AG20443 (cell line): ENCODE results near the gene PTPRN2.
"Not testable (repeated sequence)": the region's sequence is repeated elsewhere in the genome, so short reads cannot be mapped to it uniquely, and the experiment has no call there.

Experiments used
- DNase-seq: peaks from one replicate; pipeline ENCODE4 v3.0.0; 2012; ENCODE audit warnings: low spot score, mixed read lengths

PTPRN2 gene

DNA sequence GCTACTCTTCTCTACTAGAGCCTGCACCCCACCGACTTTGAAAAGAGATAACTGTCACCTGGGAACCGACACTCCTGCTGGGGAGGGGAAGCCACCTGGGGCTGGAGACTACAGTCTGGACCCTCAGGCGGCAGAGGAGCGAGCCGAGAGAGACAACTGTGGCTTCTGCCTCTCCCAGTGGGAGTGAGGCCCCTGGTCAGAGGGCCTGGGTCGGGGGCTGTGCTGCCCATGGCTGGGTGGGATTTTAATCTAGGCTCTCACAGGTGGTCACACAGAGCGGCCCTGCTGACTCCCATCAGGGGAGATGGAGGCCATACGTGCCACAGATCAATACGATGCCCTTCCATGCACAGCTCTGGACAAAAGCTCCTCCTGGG is 878.7 kb downstream of the PTPRN2 start:
- DNase-seq = no peak

DNA sequence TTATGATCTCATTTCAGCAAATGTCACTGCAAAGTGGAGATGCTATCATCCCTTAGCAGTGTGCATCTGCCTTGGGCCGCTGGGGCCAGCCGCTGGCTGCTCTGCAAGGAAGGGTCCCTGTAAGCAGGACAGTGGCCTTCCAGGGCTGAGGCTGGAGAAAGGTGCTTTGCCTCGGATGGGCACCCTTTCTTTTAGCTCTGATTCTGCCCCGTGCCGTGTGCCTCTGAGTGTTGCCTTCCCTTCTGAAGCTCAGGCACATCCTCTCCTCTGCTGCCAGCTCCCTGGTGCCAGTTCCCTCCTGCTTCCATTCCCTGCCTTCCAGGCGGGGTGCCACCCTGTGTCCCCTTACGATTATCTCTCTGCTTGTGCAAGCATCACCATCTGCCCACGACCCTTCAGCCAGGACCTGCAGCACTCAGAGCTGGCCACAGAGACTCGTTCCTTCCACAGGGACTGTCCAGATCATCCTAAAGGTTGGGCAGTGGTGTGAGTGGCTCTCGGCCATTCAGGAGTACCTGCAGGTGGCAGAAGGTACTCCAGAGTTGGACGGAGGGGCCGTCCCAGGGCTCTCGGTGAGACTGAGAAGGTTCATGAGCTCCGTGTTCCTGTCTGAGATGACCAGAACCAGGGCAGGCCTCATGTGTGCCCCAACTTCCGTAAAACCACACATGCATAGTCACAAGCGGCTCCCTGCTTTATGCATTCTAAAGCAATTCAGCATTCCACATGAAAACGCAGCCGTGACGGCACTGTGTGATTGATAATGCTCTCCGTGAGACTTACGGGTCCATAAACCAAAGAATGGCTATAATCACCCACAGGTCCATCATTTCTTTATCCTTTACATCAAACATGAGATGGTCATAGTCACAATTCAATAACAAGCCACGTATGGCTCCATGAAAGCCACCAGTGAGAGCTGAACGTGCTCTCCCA is 879.4 kb downstream of the PTPRN2 start:
- no peak for DNase-seq

DNA sequence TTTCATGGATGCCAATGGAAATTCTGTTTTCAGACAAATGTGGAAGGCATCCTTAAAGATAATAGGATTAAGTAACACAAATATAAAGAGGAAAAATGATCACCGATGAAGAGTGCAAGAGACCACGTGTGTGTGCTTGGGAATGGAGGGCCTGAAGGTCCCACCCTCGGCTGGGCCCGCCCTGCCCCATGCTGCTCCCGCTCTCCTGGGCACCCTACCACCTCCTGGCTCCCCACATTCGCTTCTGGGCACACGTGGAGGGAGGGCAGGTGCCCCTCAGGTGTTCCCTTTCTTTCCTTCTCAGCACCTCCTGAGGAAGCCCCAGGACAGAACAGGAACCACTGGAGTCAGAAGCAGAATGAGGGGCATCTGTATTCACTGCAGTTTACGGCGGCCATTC is 883.3 kb downstream of the PTPRN2 start:
- DNase-seq = no peak

DNA sequence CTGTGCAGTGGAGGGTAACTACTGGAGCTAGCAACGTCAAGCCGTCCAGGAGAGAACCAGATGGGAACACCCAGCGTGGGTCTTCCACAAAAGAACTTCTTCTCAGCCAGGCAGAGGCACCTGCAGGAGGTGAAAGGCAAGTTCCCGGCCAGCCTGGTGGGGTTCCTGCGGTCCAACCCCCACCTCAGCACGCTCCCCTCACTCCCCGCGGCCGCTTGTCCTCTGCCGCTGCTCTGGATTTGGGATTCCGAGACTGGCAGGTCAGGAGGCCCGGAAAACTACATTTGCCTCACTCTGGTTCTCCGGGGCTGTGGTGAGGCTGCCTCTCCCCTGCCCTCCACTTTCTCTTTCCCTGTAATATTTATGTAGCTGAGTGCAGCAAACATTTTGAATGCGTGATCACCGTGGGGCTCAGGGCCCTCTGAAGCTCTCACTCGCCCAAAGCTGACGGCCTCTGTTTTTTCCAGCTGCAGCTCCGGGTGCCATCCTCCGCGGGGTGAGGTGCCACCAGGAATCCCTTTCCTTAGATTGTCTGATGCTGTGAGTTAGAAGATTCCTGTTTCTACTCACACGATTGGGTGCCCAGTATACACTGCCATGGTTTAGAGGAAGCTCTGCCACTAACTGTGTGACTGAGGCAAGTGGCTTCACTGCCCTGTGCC is 884.0 kb downstream of the PTPRN2 start:
- DNase-seq = no peak

DNA sequence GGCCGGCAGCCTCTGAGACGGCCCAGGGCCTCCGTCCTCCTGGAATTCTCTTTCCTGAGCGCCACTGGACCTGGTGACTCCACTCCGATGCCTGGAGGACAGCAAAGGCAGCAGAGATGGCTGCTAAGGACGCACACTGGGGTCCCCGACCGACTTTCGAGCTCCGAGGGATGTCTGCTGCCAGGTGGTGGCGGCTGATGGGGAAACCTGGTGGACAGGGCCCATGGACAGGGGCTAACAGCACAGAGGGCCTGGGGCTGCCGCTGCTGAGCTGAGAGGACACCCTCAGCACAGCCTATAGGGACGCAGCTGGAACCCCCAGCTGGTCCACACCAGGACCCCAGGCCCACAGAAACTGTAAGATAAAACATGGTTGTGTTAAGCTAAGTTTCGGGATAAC is 884.5 kb downstream of the PTPRN2 start:
- no peak for DNase-seq

DNA sequence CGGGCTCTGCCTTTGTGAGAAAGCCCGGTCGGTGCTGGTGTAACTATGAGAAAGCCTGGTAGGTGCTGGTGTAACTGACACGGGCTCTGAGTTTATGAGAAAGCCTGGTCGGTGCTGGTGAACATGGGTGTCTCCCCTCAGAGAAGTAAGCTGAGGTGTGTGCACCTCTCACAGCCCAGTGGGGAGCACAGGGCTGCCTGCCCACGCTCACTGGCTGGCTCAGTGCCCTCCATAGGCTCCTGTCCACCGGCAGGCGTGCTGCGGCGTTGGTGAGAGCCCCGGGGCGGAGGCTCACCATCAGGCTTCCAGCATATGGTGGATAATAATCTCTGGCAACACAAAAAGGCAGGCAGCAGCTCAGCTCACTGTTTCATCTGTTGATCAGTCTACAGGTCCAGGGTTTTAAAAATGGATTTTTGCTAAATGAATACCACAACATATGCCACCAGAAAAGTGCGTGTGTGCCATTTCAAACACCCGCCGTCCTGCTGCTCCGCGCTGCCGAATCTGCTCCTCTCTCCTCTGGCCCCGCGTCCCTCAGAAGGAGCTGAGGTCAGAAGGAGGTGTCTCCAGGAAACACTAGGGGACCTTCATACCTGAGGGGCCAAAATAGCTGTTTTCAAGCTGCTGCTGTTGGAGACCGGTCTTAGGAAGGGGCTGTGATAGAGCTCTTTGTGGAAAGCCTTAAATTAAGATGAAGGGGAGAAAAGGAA is 885.2 kb downstream of the PTPRN2 start:
- DNase-seq = no peak

DNA sequence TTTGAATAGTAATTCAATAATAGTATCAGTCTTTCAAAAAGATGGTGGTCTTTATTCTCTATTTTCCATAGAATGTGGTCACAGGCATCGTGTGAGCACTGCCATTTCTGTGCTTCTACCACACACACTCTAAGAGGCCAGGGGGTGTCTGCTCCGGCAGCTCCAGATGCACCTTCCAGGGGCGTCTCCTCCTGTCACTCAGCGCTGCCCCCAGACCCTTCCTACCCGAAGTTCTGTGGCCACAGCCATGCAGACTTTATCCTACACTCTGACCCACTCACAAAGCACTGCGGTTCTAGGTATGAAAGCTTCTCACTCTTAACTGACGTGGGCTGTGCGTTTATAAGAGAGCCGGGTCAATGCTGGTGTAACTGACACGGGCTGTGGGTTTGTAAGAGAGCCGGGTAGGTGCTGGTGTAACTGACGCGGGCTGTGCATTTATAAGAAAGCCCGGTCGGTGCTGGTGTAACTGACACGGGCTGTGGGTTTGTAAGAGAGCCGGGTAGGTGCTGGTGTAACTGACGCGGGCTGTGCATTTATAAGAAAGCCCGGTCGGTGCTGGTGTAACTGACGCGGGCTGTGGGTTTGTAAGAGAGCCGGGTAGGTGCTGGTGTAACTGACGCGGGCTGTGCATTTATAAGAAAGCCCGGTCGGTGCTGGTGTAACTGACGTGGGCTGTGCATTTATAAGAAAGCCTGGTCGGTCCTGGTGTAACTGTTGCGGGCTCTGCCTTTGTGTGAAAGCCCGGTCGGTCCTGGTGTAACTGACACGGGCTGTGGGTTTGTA is 886.0 kb downstream of the PTPRN2 start:
- not testable (repeated sequence) for DNase-seq

DNA sequence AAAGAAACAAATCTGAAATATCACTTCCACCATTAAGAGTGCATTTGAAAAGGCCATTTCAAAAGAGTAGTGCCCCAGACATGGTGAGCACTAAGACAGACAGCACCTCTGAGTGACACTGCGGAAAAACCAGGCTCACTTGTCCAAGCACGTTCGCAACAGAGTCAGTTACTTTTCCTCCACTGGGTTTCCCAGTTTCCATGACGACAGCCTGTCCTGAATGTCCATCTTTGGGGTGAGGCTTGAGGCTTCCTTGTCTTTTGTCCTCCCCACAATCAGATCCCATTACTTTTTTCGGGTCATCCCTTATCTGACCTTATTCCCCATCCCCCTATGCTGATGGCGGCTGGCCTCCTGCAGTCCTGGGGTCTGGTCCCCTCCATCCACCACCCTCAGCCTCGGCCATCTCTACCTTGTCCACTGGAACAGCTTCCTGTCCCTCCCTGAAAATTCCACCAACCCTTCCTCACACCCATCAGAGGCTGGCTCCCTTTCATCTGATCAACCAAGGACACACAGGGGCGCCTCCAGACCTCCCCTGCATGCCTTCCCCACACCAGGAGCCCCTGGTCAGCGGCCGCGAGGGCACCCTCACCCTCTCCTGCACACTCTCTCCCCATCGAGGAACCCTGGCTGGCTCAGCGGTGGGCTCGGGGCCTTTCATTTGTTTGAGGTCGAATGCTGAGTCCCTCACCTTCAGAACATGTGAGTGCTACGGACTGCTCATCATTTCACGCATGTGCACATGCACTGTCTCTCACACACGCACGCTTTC is 887.2 kb downstream of the PTPRN2 start:
- DNase-seq = no peak

DNA sequence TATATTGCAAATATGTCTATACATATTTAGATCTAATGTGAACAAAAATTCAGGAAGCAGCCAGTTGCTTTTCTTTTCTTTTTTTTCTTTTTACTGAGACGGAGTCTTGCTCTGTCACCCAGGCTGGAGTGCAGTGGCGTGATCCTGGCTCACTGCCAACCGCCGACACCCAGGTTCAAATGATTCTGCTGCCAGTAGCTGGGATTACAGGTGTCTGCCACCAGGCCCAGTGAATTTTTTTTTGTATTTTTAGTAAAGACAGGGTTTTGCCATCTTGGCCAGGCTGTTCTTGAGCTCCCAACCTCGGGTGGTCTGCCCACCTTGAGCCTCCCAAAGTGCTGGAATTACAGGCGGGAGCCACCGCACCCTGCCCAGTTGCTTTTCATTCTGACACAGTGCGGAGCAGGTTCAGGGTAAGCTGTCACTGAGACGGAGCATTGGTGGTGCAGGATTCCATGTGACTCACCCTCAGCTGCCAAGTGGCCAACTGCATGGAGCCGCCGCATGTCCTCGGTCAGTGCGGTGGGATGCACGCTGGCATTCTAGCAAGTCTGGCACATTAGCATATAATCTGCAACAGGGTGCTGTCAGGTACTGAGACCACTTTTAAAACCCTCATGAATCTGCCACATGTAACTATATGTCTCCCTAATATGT is 888.1 kb downstream of the PTPRN2 start:
- no peak for DNase-seq

DNA sequence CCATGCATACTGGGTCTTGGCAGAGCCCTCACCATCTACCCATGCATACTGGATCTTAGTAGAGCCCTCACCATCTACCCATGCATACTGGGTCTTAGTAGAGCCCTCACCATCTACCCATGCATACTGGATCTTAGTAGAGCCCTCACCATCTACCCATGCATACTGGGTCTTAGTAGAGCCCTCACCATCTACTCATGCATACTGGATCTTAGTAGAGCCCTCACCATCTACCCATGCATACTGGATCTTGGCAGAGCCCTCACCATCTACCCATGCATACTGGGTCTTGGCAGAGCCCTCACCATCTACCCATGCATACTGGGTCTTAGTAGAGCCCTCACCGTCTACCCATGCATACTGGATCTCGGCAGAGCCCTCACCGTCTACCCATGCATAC is 890.3 kb downstream of the PTPRN2 start:
- DNase-seq = not testable (repeated sequence)

DNA sequence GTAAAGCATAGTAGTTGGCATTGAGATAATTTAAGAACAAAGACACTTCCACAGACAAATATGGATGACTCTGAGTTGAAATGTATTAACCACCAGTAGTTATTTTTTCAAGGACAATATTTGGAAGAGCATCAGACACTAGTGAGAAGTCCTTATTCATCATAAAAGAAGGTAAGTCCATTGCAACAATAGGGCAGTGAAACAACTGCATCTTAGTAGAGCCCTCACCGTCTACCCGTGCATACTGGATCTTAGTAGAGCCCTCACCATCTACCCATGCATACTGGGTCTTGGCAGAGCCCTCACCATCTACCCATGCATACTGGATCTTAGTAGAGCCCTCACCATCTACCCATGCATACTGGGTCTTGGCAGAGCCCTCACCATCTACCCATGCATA is 892.0 kb downstream of the PTPRN2 start:
- not testable (repeated sequence) for DNase-seq

DNA sequence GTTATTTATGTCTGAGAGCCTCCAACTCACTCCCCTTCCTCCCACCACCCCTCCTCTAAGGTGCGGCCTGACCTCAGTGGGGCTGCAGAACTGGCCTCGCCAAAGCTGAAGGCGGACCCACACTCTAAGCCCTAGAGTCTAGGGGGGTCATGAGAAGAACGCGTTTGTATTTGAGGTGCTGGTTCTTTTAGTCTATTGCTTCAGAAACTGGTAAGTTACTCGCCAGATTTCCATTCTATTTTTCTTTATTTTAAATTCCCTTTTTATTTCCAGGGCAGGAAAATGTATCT is 893.3 kb downstream of the PTPRN2 start:
- no peak for DNase-seq

DNA sequence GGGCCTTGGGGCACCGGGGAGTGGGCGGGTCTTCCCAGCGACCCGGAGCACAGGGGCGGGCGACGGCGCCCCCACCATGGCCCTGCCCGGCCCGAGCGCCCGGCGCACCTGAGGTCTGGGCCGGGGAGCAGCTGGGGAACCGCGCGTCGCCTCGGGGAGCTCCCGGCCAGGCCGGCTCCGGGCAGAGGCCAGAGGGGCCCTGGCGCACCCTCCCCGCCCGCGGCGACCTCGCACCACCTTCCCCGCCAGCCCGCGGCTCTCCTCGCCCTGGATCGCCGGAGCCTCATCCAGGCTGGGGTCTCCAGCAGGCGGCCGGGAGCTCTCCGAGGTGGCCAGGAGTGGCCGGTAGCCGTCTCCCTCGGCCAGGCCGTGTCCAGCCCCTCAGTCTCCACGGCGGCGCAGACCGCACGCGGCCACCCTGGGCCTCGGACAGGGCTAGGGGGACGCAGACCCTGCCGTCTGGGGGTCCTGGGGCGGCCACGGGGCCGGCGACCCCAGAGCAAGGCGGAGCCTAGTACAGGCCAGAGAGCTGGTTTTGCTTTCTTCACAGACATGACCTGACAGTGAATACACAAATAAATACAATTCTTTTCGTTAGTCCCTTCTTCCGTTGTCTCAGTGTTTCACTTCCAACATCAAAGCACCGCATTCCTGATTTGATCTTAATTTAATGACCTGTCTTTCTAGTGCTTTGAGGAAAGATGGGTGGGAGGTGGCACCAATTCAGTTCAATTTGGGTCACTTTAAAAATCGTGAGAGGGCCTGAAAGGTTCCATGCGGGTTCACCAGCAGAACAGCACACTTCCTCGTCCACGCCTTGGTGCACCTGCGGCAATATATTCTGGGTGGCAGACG is 893.9 kb downstream of the PTPRN2 start:
- no peak for DNase-seq

DNA sequence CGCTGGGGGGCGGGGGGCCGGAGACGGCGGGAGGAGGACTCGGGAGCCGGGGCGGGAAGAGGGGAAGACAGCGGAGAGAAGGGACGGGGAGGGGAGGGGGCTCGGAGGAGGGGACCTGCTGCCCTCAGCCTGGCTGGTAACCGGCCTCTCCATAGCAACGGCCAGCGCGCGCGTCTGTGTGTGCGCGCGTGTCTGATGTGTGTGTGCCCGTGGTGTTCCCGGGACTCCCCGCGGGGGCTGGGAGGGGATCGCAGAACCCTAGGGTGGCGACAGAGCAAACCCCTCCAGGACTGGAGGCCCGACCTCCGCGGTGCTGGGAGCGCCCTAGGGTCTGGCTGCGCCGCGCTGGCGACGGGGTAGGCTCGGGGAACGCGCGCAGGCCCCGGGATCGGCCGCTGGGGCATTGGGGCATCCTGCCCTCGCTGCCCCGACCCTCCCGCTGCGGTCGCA is 894.5 kb downstream of the PTPRN2 start:
- no peak for DNase-seq

DNA sequence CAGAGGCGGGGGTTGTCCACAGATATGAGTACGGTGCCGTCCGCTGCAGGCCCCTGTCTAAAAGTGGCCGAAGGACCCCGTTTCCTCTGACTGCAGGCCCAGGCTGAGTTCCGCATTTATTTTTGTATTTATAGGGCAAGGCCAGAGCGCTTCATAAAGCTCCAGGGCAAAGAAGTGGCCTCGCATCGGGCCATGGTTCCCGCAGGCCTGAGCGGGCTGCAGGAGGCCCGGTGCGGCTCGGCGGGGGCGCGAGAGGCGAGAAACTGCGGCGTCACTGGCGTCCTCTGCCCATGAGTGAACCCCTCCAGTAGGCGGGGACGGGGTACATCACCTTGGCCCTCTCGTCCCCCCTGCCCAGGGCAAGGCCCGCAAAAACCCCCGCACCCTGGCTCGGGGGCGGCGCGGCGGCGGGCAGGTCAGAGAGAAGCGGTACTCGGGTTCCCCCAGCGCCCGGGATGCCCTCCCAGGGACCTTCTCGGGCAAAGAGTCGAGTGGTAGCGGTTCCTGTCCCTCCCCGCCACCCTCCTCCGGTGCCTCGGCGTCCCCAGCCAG is 895.1 kb downstream of the PTPRN2 start:
- DNase-seq = no peak

DNA sequence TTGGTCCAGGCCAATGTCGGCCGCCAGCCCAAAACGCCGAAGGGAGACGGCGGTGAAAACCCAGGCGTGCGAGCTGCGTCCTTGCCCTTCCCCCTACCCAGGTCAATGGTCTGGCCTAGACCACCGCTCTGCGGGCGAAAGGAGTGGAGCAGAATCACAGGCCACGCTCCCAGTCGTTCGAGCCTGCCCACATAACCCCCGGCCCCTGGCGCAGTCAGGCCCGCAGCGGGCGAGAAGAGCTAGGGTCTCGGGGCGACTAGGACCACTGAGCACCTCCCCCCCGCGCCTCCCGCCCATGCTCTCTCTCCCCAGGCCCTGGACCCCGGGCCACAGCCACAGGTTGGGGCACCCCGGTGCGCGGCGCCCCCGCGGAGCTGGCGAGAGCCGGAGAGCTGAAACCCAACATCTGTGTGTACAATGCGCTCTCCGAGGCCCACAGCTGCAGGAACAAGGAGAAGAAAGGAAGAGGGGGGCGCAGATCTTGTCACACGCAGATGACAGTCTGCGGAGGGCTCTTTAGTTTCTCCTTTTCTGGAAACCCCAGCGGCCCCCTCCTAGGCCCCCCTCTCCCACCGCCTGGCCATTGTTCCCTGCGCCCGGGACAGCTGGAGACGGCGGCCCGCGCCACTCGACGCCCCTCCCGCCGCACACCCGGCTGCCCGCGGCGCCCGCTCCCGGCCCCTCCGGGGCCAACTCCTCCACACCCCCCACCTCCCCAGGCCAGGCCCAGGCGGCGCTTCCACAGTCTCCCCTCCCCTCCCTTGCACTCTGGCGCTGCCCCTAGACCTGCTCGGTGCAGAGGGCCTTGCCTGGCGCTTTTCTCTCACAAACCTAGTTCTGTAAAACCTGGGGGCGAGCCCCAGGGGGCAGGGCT is 895.8 kb downstream of the PTPRN2 start:
- DNase-seq = no peak

DNA sequence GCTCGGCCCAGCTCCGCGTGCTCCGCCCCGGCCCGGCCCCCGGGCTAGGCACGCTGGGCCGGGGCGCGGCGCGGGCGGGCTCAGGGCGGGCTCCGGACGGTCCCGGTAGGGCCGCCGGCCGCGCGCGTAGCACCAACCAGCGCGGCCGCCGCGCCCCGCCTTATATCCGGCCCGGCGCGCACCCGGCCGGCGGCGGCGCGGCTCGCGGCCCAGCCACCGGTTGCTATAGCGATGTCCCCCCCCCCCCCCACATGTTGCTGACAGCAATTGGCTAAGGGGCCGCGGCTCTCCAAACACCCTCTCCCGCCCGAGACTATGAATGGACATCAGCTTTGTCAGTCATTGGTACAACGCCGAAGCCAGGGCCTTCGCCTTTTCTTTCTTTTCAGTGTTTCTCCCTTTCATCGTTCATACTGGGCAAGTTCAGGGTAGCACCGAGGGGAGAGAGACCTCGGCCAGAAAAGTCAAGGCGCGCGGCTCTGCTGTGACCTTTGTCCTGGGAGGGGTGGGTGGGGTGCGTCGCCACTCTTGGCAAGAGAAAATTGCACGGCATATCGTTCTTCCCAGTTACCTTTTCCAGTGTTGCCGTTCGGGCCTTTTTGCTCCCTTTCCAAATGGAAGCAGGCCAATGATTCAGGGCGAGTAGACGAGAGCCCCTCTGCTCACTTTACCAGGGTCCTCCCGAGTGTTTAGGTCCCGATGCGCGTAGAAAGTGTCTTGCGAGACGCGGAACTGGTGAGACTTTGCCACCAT is 896.6 kb downstream of the PTPRN2 start:
- peak; percentile 80 for DNase-seq
